Ecto neural progenitor cell (in vitro differentiated cells): ENCODE measurements around the gene ZFAND2B.

ENCODE experiments used
- DNase-seq: peaks from one replicate; pipeline ENCODE4 v3.0.0-alpha.2; 2018; ENCODE audit warnings: low spot score

ZFAND2B gene

DNA sequence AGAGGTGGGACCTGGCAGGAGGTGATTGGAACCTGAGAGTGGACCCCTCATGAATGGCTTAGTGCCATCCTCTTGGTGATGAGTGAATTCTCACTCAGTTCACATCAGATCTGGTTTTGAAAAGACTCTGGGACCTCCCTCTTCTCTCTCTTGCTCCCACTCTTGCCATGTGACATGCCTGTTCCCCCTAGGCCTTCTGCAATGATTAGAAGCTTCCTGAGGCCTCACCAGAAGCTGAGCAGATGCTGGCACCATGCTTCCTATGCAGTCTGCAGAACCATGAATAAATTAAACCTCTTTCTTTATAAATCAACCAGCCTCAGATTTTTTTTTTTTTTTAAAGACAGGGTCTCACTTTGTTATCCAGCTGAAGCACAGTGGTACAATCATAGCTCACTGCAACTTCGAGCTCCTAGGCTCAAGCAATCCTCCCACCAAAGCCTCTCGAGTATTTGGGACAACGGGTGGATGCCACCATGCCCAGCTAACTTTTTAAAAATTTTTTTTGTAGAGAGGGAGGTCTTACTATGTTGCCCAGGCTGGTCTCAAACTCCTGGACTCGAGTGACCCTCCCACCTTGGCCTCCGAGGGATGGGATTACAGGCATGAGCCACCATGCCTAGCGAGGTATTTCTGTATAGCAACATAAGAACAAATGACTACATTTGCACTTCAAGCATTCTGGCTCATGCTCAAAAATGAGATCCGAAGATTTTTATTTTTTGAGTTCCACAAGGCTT is 2.0 kb upstream of the ZFAND2B start:
- no peak for DNase-seq

DNA sequence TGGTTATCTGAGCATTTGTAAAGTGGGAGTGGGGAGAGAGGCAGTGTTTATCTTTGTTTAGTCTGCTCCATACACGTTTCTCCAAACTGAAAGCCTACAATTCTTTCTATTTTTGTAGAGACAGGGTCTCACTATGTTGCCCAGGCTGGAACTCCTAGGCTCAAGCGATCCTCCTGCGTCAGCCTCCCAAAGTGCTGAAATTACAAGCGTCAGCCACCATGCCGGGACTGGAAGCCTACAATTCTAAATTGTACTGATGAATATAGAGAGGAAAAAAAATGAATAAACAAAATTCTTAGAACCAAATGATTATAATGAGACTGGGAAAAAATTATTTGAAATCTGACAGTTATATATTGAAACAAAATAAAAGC is 1.4 kb upstream of the ZFAND2B start:
- DNase-seq, result no peak

DNA sequence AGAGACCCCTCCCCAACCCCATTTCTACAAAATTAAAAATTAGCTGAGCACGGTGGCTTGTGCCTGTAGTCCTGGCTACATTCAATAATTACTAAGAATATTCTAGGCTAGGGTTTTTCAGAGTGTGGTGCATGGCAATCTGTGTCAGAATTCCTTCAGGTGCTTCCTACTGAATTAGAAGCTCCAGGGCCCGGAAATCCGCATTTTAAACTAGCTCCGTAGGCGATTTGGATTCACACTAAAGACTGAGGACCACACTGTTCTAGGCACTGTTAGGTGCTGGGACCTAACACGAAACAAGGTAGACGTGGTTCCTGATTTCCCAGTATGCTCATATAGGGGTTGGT is 628 bp upstream of the ZFAND2B start:
- no peak for DNase-seq

DNA sequence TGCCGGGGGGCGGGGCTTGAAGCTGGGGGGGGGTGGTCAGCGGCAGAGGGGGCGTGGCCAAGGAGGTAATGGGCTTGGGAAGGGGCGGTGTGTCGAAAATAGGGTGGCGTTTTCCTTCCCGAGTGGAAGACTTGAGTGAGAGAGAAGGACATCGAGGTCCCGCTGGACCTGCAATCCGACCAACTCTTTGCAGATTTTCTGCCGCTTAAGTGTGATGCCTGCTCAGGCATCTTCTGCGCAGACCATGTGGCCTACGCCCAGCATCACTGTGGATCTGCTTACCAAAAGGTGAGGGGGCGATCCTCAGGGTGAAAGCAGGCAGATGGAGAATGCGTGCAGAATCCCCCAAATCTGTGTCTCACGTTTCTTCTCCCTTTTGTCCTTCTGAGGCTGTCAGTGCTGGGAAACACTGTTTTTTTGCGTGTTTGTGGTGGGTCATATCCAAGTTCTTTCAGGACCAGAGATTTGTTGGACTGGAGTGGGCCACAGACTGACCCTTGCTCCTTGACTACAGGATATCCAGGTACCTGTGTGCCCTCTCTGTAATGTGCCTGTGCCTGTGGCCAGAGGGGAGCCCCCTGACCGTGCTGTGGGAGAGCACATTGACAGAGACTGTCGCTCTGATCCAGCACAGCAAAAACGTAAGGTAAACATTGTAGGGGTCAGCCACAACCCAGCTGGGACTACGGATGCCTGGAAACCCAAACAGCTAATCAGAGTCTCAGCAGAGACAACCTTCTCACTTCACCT is 727 bp downstream of the ZFAND2B start:
- no peak for DNase-seq

DNA sequence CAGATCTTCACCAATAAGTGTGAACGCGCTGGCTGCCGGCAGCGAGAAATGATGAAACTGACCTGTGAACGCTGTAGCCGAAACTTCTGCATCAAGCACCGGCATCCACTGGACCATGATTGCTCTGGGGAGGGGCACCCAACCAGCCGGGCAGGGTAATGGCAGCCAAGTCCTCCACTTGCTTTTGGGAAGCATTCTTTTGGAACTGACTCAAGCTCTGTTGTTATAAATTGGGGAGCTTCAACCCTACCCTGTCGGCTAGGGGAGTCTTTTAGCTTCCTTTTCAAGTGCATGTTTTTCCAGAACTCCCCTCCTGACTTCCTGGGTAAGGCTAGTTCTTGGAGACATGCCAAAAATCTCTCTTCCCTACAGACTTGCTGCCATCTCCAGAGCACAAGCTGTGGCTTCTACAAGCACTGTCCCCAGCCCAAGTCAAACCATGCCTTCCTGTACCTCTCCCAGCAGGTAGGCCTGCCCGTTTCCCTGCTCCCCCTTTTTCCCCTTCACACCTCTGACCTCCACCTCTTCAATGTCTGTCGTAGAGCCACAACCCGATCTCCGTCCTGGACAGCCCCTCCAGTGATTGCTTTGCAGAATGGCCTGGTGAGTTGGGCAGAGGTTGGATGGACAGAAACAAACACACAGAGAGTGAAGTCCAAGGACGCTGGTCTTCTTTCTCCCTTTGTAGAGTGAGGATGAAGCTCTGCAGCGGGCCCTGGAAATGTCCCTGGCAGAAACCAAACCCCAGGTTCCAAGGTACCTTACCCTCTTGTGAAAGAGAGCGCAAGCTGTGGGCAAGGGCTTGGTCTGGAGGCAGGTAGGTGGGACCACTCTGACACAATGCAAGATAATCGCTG is 1.5 kb downstream of the ZFAND2B start:
- no peak for DNase-seq

DNA sequence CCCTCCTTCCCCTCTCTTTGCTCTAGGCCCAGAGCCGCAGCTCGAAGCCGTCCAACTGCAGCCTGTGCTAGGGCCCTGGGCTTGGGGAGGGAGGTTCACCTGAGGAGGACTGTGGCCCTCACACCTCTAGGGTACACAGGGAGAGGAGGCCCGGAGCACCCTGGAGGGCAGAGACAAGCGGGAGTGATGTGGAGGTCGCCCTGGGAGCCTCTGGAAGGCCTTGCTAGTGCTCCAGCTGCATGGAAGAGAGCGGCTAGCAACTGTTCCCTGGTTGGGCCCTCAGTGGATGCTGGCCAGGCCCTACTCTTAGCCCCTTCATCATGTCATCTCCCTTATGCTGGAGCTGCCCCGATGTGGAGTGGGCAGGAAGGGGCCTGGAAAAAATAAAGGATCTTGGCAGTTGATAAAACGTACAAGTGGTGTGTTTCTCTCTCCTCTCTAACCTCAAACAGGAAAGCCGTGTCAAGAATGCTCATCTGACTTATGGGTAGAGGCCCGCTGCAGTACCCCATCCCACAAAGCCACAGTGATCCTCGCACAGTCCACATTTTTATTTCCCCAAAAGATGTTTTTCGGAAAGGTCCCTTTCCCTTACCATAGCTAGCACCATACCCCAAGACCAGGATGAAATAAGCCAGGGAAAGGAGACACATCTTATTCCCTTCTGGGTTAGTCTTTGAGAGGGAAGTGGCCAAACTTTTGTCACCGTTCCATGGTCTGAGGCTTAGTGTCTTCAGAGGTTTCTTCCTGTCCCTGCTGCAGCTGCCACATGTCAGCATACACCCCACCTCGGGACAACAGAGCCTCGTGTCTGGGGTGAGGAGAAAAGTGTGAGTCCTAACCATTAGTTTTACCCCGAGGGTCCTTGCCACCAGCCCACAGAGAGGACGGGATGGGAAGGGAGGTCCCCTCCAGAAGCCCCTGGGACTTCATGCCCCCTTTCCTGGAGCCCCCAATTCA is 2.9 kb downstream of the ZFAND2B start:
- DNase-seq, result no peak

DNA sequence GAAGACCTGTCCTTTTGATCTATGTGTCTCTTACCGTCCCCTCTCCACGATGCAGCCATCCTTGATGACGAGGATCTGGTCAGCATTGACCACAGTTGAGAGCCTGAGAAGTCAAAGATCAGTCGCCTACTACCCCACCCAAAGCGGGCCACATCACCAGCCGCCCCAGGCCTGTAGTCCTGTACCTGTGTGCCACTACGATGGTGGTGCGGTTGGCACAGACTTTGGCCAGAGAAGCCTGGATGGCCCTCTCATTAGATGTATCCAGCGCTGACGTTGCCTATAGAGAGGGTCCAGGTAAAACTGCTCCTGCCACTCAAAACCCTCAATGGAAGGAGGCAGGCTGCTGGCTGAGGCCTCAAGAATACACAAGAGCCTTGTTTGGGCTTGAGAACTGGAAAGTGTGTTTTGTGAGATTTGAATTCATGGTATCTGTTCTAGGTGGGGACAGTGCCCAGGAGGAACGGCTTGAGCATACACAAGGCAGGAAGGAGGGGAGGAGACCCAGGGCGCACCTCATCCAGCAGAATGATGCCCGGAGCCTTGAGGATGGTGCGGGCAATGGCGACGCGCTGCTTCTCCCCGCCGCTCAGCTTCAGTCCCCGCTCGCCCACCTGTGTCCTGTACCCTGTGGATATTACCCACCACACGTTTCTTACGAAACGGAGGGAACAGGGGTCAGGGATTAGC is 3.8 kb downstream of the ZFAND2B start:
- no peak for DNase-seq

DNA sequence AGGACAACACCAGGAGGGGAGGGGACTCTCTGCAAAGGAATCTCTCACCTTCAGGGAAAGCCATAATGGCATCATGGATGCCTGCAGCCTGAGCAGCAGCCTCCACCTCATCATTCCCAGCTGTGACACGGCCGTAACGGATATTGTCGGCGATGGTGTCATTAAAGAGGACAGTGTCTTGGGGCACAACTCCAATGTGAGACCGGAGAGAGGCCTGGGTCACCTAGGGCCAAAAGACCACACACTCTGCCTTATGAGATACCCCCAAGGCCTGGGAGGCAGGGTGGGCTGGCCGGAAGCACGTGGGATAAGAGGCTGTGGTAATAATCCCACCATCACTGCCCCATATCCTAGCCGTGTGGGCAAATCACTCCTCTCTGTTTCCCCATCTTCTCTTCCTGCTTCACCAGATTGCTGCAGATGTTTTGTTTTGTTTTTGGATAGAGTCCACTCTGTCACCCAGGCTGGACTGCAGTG is 4.3 kb downstream of the ZFAND2B start:
- DNase-seq, result no peak

DNA sequence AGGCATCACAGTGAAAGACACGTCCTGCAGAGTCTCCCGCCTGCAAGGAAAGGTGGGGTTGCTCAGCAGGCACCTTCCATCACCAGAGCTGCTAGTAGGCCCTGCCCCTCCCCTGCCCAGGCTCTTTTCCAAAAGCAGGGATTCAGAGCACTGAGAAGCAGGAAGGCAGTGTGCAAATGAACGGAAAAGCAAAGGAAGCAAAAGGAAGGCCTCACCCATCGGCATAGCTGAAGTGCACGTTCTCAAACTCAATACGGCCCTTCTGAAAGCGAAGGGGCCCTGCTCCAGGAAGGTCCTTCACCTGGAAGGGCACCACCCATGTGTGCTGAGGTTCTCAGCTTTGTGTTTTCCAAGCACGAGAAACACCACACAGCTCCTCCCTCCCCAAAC is 6.4 kb downstream of the ZFAND2B start:
- no peak for DNase-seq

DNA sequence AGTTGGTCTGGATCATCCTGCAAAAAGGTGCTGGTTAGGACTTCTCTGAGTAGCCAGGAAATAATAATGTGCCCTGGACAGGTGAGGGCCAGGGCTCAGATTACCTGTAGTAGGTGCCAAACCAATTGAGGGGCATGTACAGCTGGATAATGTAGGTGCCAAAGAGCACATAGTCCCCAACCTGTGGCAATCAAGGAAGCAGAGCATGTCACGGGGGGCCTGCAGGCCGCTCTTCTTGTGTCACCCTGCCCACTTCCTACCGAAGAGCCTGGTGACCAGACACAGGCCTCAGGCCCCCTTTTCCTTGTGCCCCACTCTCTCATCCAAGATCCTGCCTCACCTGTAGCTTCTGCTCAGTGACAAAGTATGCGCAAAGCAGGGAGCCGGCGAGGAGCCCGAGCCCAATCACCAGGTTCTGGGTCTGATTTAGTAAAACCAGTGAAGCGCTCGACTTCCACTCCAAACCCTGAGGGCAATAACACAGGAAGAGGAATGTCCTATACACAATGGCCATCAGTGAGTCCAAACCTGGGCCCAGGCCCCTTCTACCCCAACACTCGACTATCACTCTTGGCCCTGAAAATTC is 7.0 kb downstream of the ZFAND2B start:
- no peak for DNase-seq

DNA sequence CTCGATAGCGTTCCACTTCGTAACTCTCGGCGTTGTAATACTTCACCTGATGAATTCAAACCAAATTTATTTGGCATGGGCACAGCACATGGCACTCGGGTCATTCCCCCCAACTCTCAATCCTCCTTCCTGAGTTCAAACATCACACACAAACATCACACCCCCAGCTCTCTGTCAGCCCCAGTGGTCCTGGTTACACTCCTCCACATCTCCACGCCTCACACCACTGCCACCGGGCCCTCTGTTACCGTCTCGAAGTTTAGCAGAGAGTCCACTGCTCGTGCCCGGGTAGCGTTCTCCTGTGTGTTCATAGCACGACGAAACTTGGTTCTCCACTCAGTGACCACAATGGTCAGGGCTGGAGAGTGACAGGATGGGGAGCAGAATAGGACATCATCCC is 7.6 kb downstream of the ZFAND2B start:
- no peak for DNase-seq

DNA sequence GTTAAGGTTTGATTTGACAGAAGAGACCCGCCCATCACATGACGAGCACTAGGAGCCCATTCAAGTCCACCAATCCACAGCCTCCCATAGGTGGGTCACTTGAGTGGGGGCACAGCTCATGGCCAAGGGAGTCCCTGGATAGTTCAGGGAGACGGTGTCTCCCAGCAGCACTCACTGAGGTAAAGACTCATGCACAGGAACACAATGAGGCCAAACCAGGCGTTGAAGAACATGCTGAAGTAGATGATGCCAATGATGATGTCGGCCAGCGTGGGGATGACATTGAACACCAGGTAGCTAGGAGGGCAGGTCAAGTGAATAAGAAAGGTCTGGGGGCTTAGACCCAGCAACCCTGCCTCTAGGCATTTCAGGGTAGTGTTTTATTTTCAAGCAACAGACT is 8.2 kb downstream of the ZFAND2B start:
- no peak for DNase-seq

DNA sequence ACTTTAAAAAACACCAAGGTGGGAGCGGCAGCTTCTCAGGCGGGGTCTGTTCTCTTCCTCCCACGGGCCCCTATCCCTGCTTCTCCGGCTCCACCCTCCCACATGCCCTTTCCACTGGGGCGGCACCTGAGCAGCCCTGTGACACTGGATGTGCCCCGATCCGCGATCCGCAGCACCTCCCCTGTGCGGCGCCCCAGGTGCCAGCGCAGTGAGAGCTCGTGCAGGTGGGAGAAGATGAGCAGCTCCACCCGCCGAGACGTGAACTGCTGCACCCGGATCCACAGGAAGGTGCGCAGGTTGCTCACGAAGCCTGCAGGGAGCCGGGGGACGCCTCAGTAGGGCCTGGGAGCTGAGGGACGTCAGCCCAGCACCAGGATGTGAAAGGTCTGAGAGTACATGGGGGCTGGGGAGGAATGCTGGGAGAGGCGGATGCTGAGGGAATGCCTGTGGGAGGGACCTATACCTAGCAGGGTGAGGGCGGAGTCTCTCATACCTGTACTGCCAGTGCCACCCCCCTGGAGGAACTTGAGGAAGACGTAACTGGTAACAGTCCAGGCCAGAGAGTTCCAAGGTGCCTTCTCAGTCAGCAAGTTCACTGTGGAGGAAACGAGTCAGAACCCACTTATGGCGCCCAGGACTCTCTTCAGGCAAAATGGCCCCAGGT is 9.4 kb downstream of the ZFAND2B start:
- DNase-seq, result no peak

DNA sequence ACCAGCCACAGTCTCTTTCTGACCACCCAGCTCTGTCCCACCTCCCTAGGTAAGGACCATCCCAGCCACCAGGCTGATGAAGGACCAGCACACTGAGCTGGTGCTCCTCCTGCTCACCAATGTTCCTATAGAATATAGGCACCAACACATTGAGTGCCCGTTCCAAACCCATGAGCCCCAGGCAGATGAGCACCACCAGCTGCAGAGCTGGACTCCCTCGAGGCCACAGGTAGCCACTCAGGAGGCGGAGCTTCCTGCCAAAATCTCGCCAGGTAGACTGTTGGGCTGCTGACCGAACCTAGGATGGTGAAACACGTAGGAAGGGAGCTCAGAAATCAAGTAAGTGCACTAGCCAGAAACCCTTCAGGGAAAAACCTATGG is 9.9 kb downstream of the ZFAND2B start:
- DNase-seq, result no peak

DNA sequence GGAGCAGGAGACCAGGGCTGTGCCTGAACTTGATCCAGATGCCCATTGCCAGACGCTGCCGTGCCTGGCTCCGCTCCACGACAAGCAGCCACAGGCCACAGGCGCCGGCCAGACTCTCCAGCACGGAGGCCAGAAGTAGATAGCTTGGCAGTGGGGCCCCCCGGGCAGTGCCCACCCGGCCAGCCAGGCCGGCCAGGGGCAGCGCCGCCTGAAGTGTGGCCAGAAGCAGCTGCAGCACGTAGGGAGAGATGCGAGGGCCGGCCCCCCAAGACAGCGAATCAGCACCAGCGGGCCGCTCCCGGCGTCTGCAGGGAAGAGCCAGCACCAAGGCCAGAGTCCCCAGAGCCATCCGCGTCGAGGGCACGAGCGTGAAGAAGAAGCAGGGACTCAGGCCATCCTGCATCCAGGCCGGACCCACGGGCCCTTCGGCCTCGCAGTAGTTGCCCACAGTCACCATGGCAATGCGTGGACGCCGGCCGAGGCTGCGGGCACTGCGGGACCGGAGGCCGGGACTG is 11.7 kb downstream of the ZFAND2B start:
- DNase-seq, result peak; percentile 84

DNA sequence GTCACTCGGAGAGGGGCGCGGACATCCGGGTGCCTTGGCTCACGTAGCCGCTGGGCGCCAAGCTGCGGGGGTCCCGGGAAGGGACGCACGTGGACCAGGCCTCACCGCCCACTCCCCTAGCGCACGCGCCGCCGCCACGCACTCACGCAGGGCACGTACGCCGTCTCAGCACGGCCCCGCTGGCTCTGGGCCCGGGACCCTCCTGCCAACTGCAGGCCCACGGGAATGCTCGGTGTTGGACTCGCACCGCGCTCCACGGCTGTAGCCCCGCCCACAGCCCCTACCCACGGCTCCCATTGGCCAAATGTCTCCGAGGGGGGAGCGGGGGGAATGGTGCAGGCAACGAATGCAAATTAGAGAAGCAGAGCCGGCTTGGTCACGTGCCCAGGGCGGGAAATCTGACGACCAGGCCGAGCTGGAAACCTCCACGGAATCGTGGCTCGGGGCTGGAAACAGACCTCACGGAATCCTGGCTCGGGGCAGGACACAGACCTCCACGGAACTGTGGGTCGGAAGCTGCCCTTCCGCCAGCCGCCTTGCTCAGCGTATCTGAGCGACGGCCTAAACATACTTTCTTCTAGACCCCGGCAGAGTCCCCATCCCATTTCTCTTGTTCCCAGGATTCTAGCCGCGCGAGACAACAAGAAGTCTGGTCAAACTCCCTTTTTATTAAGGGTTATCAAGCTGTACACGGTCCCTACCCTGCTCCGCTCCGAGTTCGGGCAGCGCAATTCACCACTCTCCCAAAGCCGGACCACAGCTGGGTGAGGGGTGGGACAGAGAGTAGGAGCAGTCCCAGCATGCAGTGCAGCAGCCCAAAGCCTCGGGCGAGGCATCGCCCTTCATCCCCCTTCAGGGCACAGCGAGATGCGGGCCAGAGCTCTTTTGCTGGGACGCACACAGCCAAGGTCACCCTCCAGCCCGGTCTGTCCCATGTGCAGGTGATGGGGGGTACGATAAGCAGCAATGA is 12.4 kb downstream of the ZFAND2B start, which contains the start of gene ABCB6:
Gene ABCB6 (minus strand): TSS at position 227 of the 970 bp plus-strand sequence. CDS start 285 bp downstream, outside the sequence.
- DNase-seq, result peak; percentile 95

DNA sequence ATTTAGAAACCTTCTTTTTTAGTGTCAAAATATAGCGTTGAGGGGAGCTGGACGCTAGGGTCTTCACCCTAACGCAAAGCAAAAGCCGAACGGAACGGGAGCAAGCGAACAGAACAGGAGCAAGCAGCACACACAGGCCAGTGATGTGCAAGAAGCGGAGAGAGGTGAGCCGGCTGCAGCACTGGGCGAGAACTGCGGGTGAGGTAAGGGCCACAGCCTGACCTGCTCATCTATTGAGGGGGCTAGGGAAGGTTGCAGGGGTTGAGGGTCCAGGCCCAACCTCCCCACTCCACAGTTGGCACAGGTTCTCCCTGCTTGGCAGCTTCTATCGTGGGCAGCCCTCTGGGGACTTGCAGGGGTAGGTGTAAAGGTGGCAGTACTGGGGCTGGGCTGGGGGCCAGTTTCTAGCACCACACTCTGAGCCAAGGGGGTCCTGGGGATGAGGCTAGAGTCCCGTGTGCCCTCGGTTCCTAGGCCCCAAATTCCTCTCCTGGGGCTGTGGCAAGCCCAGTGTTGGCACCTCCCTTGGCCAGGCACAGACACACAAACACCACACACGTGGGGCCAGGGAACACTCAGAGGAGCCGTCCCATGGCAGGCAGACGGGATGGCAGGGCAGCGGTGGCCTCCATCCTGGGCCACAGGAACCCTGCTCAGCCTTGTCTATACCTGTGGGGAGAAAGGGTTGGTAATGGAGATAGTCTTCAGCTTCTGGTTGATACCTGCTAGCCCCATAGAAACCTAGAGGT is 13.4 kb downstream of the ZFAND2B start:
- no peak for DNase-seq
